ENCODE measurements around the gene SERPINI2.

The SERPINI2 gene

GRCh38 chr3:167394003-167394402 lies 79.8 kb downstream of the SERPINI2 start:
- Histone ChIP-seq H3K4me3 (ENCODE audit: low read depth, low read length) (no peak overlapping the region), H3K27ac (ENCODE audit: low read depth, low read length) (no peak overlapping the region), H3K4me1 (ENCODE audit: control insufficient read depth, insufficient read depth, low read length, unreplicated experiment) (no peaks in the 10 kb centered on the region), H2AFZ (ENCODE audit: low read length, unreplicated experiment) (no peak overlapping the region), H3K79me2 (ENCODE audit: control insufficient read depth, insufficient read depth, low read length, unreplicated experiment) (no peaks in the 10 kb centered on the region), H3K27me3 (ENCODE audit: insufficient read depth, low read length) (no peaks in the 10 kb centered on the region), H3K36me3 (ENCODE audit: insufficient read depth, low read length) (no peaks in the 10 kb centered on the region)
